OCI-LY1 (cell line): ENCODE measurements around the gene CHAD.

Source experiments
- EZH2 ChIP-seq: fragments of 200-600 bp; sonication (generic), shearing (Covaris generic); IDR thresholded peaks from 2 replicates; pipeline ENCODE4 v1.8.0; 2017; ENCODE audit warnings: borderline replicate concordance, mixed run types, mild to moderate bottlenecking, antibody characterized with exemption, low read length, moderate library complexity, mixed read lengths
- TF ChIP-seq, protein P1 (sequence below): fragments of 200-600 bp; sonication (generic), shearing (Covaris generic); IDR thresholded peaks from 2 replicates; pipeline ENCODE4 v1.5.1; 2017; ENCODE audit warnings: mild to moderate bottlenecking, antibody characterized with exemption, low read length, moderate library complexity, mixed read lengths

DNA sequence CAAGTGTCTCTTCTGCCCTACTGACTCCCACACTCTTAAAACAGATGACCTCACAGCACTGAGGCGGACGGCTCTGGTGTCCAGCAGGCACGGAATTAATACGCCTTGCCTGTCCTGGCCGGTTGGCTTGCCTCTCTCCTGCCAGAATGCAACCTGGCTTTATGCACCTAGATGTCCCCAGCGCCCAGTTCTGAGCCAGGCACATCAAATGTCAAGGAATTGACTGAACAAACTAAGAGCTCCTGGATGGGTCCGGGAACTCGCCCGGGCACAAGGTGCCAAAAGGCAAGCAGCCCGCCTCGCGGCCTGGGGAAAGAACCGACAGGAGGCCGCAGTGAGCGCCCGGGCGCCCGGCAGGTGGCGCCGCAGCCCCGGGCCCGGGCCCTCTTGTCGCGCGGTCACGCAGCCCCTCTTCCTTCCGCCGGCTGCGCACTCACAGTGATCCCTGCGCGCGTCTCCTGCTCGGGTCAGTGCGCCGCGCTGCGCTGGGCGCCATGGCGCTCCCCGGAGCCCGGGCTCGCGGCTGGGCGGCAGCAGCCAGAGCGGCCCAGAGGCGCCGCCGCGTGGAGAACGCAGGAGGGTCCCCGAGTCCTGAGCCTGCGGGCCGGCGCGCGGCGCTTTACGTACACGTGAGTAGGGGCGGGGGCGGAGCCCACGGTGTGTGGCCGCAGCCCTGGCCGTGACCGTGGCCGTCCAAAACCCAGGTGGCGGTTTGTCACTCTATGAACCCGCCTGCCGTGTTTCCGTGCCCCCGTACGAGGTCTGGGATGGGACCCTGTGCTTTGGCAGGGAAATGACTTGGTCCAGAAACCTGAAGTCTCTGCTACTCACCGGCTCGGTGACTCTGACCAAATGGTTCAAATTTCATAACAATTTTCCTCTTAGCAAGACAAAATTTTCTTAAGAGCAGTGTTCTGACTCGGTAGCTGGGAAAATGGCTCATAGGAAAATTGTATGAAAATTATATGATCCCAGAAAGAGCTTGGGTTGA, 10.0 kb upstream of the CHAD start, which contains the start of gene RSAD1:
- TF ChIP-seq, protein P1, sequence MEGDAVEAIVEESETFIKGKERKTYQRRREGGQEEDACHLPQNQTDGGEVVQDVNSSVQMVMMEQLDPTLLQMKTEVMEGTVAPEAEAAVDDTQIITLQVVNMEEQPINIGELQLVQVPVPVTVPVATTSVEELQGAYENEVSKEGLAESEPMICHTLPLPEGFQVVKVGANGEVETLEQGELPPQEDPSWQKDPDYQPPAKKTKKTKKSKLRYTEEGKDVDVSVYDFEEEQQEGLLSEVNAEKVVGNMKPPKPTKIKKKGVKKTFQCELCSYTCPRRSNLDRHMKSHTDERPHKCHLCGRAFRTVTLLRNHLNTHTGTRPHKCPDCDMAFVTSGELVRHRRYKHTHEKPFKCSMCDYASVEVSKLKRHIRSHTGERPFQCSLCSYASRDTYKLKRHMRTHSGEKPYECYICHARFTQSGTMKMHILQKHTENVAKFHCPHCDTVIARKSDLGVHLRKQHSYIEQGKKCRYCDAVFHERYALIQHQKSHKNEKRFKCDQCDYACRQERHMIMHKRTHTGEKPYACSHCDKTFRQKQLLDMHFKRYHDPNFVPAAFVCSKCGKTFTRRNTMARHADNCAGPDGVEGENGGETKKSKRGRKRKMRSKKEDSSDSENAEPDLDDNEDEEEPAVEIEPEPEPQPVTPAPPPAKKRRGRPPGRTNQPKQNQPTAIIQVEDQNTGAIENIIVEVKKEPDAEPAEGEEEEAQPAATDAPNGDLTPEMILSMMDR, result peak; percentile 82
- no peak for TF ChIP-seq EZH2
